HL-60 (cell line): ENCODE measurements around the gene DGKH.

ENCODE experiments used
- DNase-seq, 2 experiments: peaks; one replicate each; pipeline ENCODE4 v3.0.0-alpha.2; 2010 to 2020; ENCODE audit warnings: low read depth in 1 of 2, low spot score in 1 of 2
- H3K27ac ChIP-seq: fragments of 250-450 bp; sonication (Bioruptor Pico); replicated peaks from 2 replicates; pipeline ENCODE4 v1.5.1; 2020; ENCODE audit warnings: mild to moderate bottlenecking, moderate library complexity
- H3K27me3 ChIP-seq: fragments of 250-450 bp; sonication (Bioruptor Pico); 2 replicates; pipeline ENCODE4 v1.5.1; 2021; ENCODE audit warnings: mild to moderate bottlenecking, moderate library complexity; ENCODE audit not compliant: insufficient read depth, poor library complexity, severe bottlenecking
- H3K4me3 ChIP-seq: replicated peaks from 2 replicates; pipeline ENCODE4 v1.5.1; 2011; ENCODE audit warnings: mild to moderate bottlenecking, control low read depth, low read length; ENCODE audit not compliant: insufficient read depth
- CTCF ChIP-seq: IDR thresholded peaks from one replicate; pipeline ENCODE4 v1.5.1; 2011; ENCODE audit warnings: low read length, control low read depth, inconsistent platforms; ENCODE audit not compliant: insufficient read depth
- GABPA ChIP-seq: IDR thresholded peaks from 2 replicates; pipeline ENCODE4 v1.6.1; 2012; ENCODE audit warnings: low read depth
- POLR2AphosphoS5 ChIP-seq: IDR thresholded peaks from 2 replicates; pipeline ENCODE4 v1.6.1; 2012; ENCODE audit warnings: low read depth
- REST ChIP-seq: IDR thresholded peaks from 2 replicates; pipeline ENCODE4 v1.6.1; 2012; ENCODE audit warnings: low read depth; ENCODE audit not compliant: insufficient replicate concordance
- SPI1 ChIP-seq: IDR thresholded peaks from 2 replicates; pipeline ENCODE4 v1.6.1; 2012; ENCODE audit warnings: low read depth, mild to moderate bottlenecking, borderline replicate concordance

The DGKH gene

GRCh38 chr13:42022336-42022735, 26.1 kb upstream of the DGKH start:
- Histone ChIP-seq H3K4me3 (no peak overlapping the region), H3K27me3 (no peaks in the 10 kb centered on the region), H3K27ac (no peak overlapping the region)
- TF ChIP-seq GABPA, result no peak
- no peak for TF ChIP-seq REST
- TF ChIP-seq POLR2AphosphoS5, result no peak
- no peak for TF ChIP-seq CTCF
- TF ChIP-seq SPI1, result no peak
- no peak for DNase-seq

GRCh38 chr13:42022796-42023493, 25.5 kb upstream of the DGKH start:
- Histone ChIP-seq H3K4me3 (no peak overlapping the region), H3K27ac (no peak overlapping the region), H3K27me3 (no peaks in the 10 kb centered on the region)
- no peak for DNase-seq
- TF ChIP-seq CTCF (no peak), SPI1 (no peak), REST (no peak), POLR2AphosphoS5 (no peak), GABPA (no peak)

- no peak overlapping the region for H3K27ac ChIP-seq
- H3K4me3 ChIP-seq, result no peak overlapping the region
- TF ChIP-seq REST (no peak), POLR2AphosphoS5 (no peak), GABPA (no peak), CTCF (no peak), SPI1 (no peak)
Observed at GRCh38 chr13:42027286-42027685, 21.2 kb upstream of the DGKH start.

More at GRCh38 chr13:42027286-42027685, 21.2 kb upstream of the DGKH start:
- no peak for DNase-seq
- H3K27me3 ChIP-seq, result no peaks in the 10 kb centered on the region
